ENCODE measurements around the gene GDA.

DNA sequence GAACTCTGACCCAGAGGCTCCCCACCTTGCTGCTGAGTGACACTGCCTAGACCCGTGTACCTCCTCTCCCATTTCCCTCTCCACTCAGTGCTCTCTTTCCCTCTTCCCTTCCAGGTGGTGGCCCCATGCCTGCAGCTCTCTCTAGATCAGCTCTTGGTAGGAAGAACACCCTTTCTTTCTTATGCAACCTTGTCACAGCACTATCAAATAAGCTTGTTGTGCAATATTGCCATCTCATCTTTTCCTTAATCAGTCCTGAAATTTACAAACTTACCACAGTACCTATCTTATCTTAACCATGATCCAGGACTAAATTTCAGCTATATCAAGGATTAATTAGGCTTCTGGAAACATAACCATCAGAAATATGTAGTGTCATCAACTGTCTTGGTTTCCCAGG, 127.2 kb downstream of the GDA start:
- TF ChIP-seq, protein P1, sequence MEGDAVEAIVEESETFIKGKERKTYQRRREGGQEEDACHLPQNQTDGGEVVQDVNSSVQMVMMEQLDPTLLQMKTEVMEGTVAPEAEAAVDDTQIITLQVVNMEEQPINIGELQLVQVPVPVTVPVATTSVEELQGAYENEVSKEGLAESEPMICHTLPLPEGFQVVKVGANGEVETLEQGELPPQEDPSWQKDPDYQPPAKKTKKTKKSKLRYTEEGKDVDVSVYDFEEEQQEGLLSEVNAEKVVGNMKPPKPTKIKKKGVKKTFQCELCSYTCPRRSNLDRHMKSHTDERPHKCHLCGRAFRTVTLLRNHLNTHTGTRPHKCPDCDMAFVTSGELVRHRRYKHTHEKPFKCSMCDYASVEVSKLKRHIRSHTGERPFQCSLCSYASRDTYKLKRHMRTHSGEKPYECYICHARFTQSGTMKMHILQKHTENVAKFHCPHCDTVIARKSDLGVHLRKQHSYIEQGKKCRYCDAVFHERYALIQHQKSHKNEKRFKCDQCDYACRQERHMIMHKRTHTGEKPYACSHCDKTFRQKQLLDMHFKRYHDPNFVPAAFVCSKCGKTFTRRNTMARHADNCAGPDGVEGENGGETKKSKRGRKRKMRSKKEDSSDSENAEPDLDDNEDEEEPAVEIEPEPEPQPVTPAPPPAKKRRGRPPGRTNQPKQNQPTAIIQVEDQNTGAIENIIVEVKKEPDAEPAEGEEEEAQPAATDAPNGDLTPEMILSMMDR (conservative IDR thresholded peaks at IDR 0.05) = no peak
- no peak for TF ChIP-seq EZH2 (IDR thresholded peaks at IDR 0.05; ENCODE audit: low read depth)
